Neuronal stem cell (in vitro differentiated cells): ENCODE data around the gene JMJD8.

Experiments
- DNase-seq: peaks from one replicate; pipeline ENCODE4 v3.0.0-alpha.2; 2013; ENCODE audit warnings: low spot score
- H2AFZ ChIP-seq: one replicate; pipeline ENCODE4 v1.6.1; 2013; ENCODE audit warnings: mild to moderate bottlenecking, low read length, inconsistent platforms
- H2AK5ac ChIP-seq: 2 replicates; pipeline ENCODE4 v1.6.1; 2013; ENCODE audit warnings: low read depth, mild to moderate bottlenecking, inconsistent platforms, low read length, moderate library complexity, mixed read lengths
- H2BK120ac ChIP-seq: 2 replicates; pipeline ENCODE4 v1.6.1; 2013; ENCODE audit warnings: low read depth, mild to moderate bottlenecking, inconsistent platforms, low read length, moderate library complexity, mixed read lengths
- H2BK12ac ChIP-seq: one replicate; pipeline ENCODE4 v1.6.1; 2013; ENCODE audit warnings: low read length, inconsistent platforms
- H2BK15ac ChIP-seq: 2 replicates; pipeline ENCODE4 v1.6.1; 2013; ENCODE audit warnings: mild to moderate bottlenecking, low read length, inconsistent platforms, mixed read lengths
- H2BK5ac ChIP-seq: one replicate; pipeline ENCODE4 v1.6.1; 2013; ENCODE audit warnings: inconsistent platforms, mild to moderate bottlenecking, low read length, moderate library complexity
- H3K14ac ChIP-seq: one replicate; pipeline ENCODE4 v1.6.1; 2013; ENCODE audit warnings: low read length, inconsistent platforms
- H3K18ac ChIP-seq: 2 replicates; pipeline ENCODE4 v1.6.1; 2013; ENCODE audit warnings: low read length, inconsistent platforms
- H3K23ac ChIP-seq: 2 replicates; pipeline ENCODE4 v1.6.1; 2013; ENCODE audit warnings: low read depth, mild to moderate bottlenecking, mixed read lengths, low read length, inconsistent platforms; ENCODE audit not compliant: poor library complexity
- H3K27ac ChIP-seq: replicated peaks from 3 replicates; pipeline ENCODE4 v1.5.1; 2013; ENCODE audit warnings: low read length, inconsistent platforms
- H3K27me3 ChIP-seq, 3 experiments: 2 replicates each; pipeline ENCODE4 v1.6.1; 2013; ENCODE audit warnings: low read length in 3 of 3, mild to moderate bottlenecking in 2 of 3, inconsistent platforms in 1 of 3, low read depth in 1 of 3, mixed read lengths in 1 of 3, moderate library complexity in 1 of 3; ENCODE audit not compliant: control insufficient read depth in 3 of 3, insufficient read depth in 3 of 3
- H3K36me3 ChIP-seq, 2 donors: replicated peaks in 1 of 2; 2 replicates each; pipeline ENCODE4 v1.6.1; 2013; ENCODE audit warnings: low read length in 2 of 2; ENCODE audit not compliant: control insufficient read depth in 2 of 2, insufficient read depth in 2 of 2
- H3K4ac ChIP-seq: 2 replicates; pipeline ENCODE4 v1.6.1; 2013; ENCODE audit warnings: inconsistent platforms, mild to moderate bottlenecking, low read length, moderate library complexity
- H3K4me1 ChIP-seq, 2 donors: 1 replicate in 1 of 2; 2 replicates in 1 of 2; pipeline ENCODE4 v1.6.1; 2013; ENCODE audit warnings: low read length in 2 of 2, low read depth in 1 of 2; ENCODE audit not compliant: control insufficient read depth in 2 of 2, insufficient read depth in 1 of 2
- H3K4me2 ChIP-seq: one replicate; pipeline ENCODE4 v1.6.1; 2013; ENCODE audit warnings: mild to moderate bottlenecking, low read length, inconsistent platforms; ENCODE audit not compliant: insufficient read depth, poor library complexity, severe bottlenecking
- H3K4me3 ChIP-seq, 2 donors: 2 replicates each; pipeline ENCODE4 v1.5.1; 2013; ENCODE audit warnings: low read length in 2 of 2, mild to moderate bottlenecking in 2 of 2, inconsistent platforms in 1 of 2, moderate library complexity in 1 of 2
- H3K79me1 ChIP-seq: one replicate; pipeline ENCODE4 v1.6.1; 2013; ENCODE audit warnings: low read depth, mild to moderate bottlenecking, inconsistent platforms, low read length, moderate library complexity
- H3K9ac ChIP-seq: one replicate; pipeline ENCODE4 v1.6.1; 2013; ENCODE audit warnings: mild to moderate bottlenecking, low read depth, low read length, inconsistent platforms; ENCODE audit not compliant: poor library complexity
- H3K9me3 ChIP-seq, 2 donors: replicated peaks in 1 of 2; 2 replicates each; pipeline versions ENCODE3 to v1.6.1; 2013; ENCODE audit warnings: low read length in 2 of 2, mild to moderate bottlenecking in 2 of 2, inconsistent platforms in 1 of 2, low read depth in 1 of 2, mixed read lengths in 1 of 2, moderate library complexity in 1 of 2; ENCODE audit not compliant: control insufficient read depth in 2 of 2, insufficient read depth in 1 of 2
- H4K8ac ChIP-seq: one replicate; pipeline ENCODE4 v1.6.1; 2013; ENCODE audit warnings: low read depth, mild to moderate bottlenecking, inconsistent platforms, low read length, moderate library complexity
- H4K91ac ChIP-seq: one replicate; pipeline ENCODE4 v1.6.1; 2013; ENCODE audit warnings: low read length, low read depth, mild to moderate bottlenecking, inconsistent platforms; ENCODE audit not compliant: poor library complexity
- WGBS, 2 donors: extraction: QIAGEN DNeasy Blood & Tissue Kit; methylation state at CpG; one replicate each; pipeline ENCODE4 v1.1.7; 2013; ENCODE audit warnings: missing lambda C conversion rate in 2 of 2, mixed read lengths in 1 of 2; ENCODE audit not compliant: insufficient read length in 2 of 2, insufficient replicate concordance in 1 of 2; ENCODE audit errors: extremely low coverage in 2 of 2; 5-methylcytosine and 5-hydroxymethylcytosine counted together

JMJD8 gene

DNA sequence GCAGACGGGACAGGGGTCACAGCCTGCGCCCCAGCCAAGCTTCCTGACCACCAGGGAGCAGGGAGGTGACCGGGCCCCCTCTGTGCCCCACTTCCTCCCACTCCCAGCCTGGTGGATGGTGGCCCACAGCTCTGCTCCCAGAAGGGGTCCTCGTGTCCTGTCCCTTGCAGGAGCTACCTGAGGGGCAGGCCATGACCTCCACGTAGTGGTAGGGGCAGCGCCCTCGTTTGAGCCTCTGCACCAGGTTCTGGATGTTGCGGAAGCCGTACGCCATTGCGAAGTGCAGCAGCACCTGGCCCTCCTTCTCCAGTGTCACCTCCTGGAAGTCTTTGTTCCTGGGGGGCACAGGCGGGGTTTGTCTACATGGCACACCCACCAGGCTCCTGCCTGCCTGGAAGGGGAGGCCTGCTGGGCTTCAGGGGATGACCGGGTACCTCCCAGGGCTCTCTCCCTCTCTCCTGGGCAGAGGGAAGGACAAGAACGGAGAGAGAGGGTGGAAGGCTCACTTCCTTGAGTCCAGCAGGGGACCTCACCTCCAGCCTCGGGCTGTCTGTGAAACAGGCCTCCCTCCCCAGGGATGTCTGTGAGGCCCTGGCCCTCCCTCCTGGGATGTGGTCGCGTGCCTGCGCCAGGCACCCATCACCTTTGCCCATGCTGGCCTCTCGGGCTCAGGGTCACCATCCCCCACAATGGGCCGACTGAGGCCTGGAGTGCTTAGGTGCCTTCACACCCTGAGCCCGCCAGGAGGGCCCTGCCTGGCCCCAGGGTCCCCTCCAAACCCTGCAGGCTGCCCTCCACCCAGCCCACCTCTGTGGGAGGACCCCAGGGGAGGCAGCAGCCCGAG is 46.8 kb upstream of the JMJD8 start:
- WGBS, 2 donors, result no CpG with 5 or more reads among the region's 22 CpGs
- peak overlapping the region; percentile 63 for H2AK5ac ChIP-seq
- H2BK15ac ChIP-seq, result no peak overlapping the region

GRCh38 chr16:729768-730665 is 45.9 kb upstream of the JMJD8 start:
- Histone ChIP-seq H2BK15ac (no peak overlapping the region), H2BK120ac (no peak overlapping the region), H3K27me3 (peaks cover 0 to 16% (median 0%) of the 10 kb centered on the region in 3 experiments), H4K8ac (no peak overlapping the region), H3K14ac (no peak overlapping the region), H3K36me3 (peaks cover 16 to 36% of the 10 kb centered on the region in 2 donors), H3K4ac (no peak overlapping the region), H2AK5ac (peak overlapping the region; percentile 28), H3K27ac (no peak overlapping the region), H3K4me1 (peaks cover 5 to 11% of the 10 kb centered on the region in 2 donors), H2AFZ (no peak overlapping the region), H4K91ac (no peak overlapping the region), H3K4me3 (no peak overlapping the region), H2BK5ac (no peak overlapping the region), H3K4me2 (no peak overlapping the region), H3K9ac (no peak overlapping the region), H2BK12ac (no peak overlapping the region), H3K79me1 (peaks cover 6% of the 10 kb centered on the region), H3K23ac (peak overlapping the region; percentile 73), H3K9me3 (no peaks in the 10 kb centered on the region), H3K18ac (no peak overlapping the region)
- WGBS, 2 donors, result no CpG with 5 or more reads among the region's 37 CpGs
- DNase-seq, result no peak

More for the DNA sequence above, 46.8 kb upstream of the JMJD8 start:
- Histone ChIP-seq H2BK5ac (no peak overlapping the region), H3K23ac (peak overlapping the region; percentile 73), H3K36me3 (peaks cover 23 to 44% of the 10 kb centered on the region in 2 donors), H3K4me3 (no peak overlapping the region), H3K9me3 (no peaks in the 10 kb centered on the region), H3K4ac (no peak overlapping the region), H4K91ac (no peak overlapping the region), H3K4me1 (peaks cover 5 to 11% of the 10 kb centered on the region in 2 donors), H3K4me2 (no peak overlapping the region), H3K27ac (no peak overlapping the region), H2BK12ac (no peak overlapping the region), H3K79me1 (peaks cover 6% of the 10 kb centered on the region), H2BK120ac (no peak overlapping the region), H3K14ac (no peak overlapping the region), H4K8ac (no peak overlapping the region), H3K9ac (no peak overlapping the region), H2AFZ (no peak overlapping the region), H3K18ac (no peak overlapping the region), H3K27me3 (peaks cover 0 to 16% (median 0%) of the 10 kb centered on the region in 3 experiments)
- DNase-seq, result no peak

- H2AK5ac ChIP-seq, result peak overlapping the region; percentile 75
- no peak overlapping the region for H2AFZ ChIP-seq
- H3K4me3 ChIP-seq, result peak overlapping the region in 1 of 2 donors; percentile 75
- peak overlapping the region; percentile 96 for H3K23ac ChIP-seq
- H2BK5ac ChIP-seq, result no peak overlapping the region
- peak overlapping the region; percentile 71 for H3K18ac ChIP-seq
- H3K9me3 ChIP-seq, result no peaks in the 10 kb centered on the region
- no peak overlapping the region for H3K14ac ChIP-seq
- H2BK120ac ChIP-seq, result no peak overlapping the region
- H2BK15ac ChIP-seq, result peak overlapping the region; percentile 94
- H4K8ac ChIP-seq, result no peak overlapping the region
- no peak overlapping the region for H2BK12ac ChIP-seq
- H3K79me1 ChIP-seq, result peaks cover 3% of the 10 kb centered on the region
- no peak overlapping the region for H3K27ac ChIP-seq
- peak overlapping the region; percentile 70 for H3K9ac ChIP-seq
- peaks cover 0 to 16% (median 0%) of the 10 kb centered on the region in 3 experiments for H3K27me3 ChIP-seq
- peaks cover 5 to 11% of the 10 kb centered on the region in 2 donors for H3K4me1 ChIP-seq
- H3K4ac ChIP-seq, result no peak overlapping the region
- H3K36me3 ChIP-seq, result peaks cover 12 to 27% of the 10 kb centered on the region in 2 donors
- no peak overlapping the region for H4K91ac ChIP-seq
- no CpG with 5 or more reads among the region's 55 CpGs for WGBS, 2 donors
- H3K4me2 ChIP-seq, result peak overlapping the region; percentile 97
- no peak for DNase-seq
Observed at GRCh38 chr16:728890-729744, 45.0 kb upstream of the JMJD8 start.
